Spleen (tissue), 11 donors: ENCODE results near the gene BRSK2. TPM values are rescaled to one million over a fixed set of nuclear protein-coding genes. Genes with fewer than 3 reads are reported as not detected.

Source experiments
- DNase-seq: peaks from one replicate; pipeline ENCODE4 v3.0.0-alpha.2; 2020
- H3K27ac ChIP-seq, 8 donors: fragments of 200-600 bp; sonication (generic) in 7 of 8; 1 replicate in 4 of 8; 2 replicates in 4 of 8; pipeline versions ENCODE4 v1.5.0 to v1.8.0; 2016 to 2021; ENCODE audit warnings: inconsistent platforms in 4 of 8, mild to moderate bottlenecking in 4 of 8, moderate library complexity in 1 of 8
- H3K27me3 ChIP-seq, 7 donors: fragments of 200-600 bp; sonication (generic) in 6 of 7; replicated peaks in 1 of 7; 1 replicate in 4 of 7; 2 replicates in 3 of 7; pipeline versions ENCODE4 v1.5.0 to v1.8.0; 2016 to 2021; ENCODE audit warnings: inconsistent platforms in 3 of 7, mild to moderate bottlenecking in 1 of 7
- H3K36me3 ChIP-seq, 6 donors: fragments of 200-600 bp; sonication (generic) in 5 of 6; 1 replicate in 4 of 6; 2 replicates in 2 of 6; pipeline versions ENCODE4 v1.5.0 to v1.8.0; 2016 to 2021; ENCODE audit warnings: inconsistent platforms in 2 of 6
- H3K4me1 ChIP-seq, 6 donors: fragments of 200-600 bp; sonication (generic) in 5 of 6; 1 replicate in 3 of 6; 2 replicates in 3 of 6; pipeline versions ENCODE4 v1.5.0 to v1.8.0; 2016 to 2021; ENCODE audit warnings: inconsistent platforms in 3 of 6
- H3K4me3 ChIP-seq, 8 donors: fragments of 200-600 bp; sonication (generic) in 7 of 8; 1 replicate in 4 of 8; 2 replicates in 4 of 8; pipeline versions ENCODE4 v1.5.0 to v1.8.0; 2016 to 2021; ENCODE audit warnings: inconsistent platforms in 4 of 8, mild to moderate bottlenecking in 4 of 8, moderate library complexity in 2 of 8
- H3K9me3 ChIP-seq, 8 donors: fragments of 200-600 bp; sonication (generic) in 7 of 8; 1 replicate in 4 of 8; 2 replicates in 4 of 8; pipeline versions ENCODE4 v1.5.0 to v1.8.0; 2016 to 2021; ENCODE audit warnings: inconsistent platforms in 4 of 8
- POLR2A ChIP-seq, 3 donors: fragments of 450-650 bp; IDR thresholded peaks; one replicate each; pipeline ENCODE4 v1.5.1; 2017; ENCODE audit warnings: antibody characterized with exemption in 3 of 3, mild to moderate bottlenecking in 1 of 3
- POLR2AphosphoS5 ChIP-seq, 3 donors: sonication (generic); formaldehyde crosslinking; IDR thresholded peaks; one replicate each; pipeline ENCODE4 v1.5.1; 2017; ENCODE audit warnings: antibody characterized with exemption in 3 of 3
- WGBS, 5 donors: extraction: QIAGEN DNeasy Blood & Tissue Kit in 3 of 5; methylation state at CpG; one replicate each; pipeline versions ENCODE4 v1.1.5 to v1.1.7; 2013 to 2018; 5-methylcytosine and 5-hydroxymethylcytosine counted together
- intact Hi-C: fragments of 100-400 bp; cut with DNase I; formaldehyde crosslinking; loops from one replicate; pipeline ENCODE4 v1.15.0; 2023; ENCODE audit warnings: low total_unique reads
- polyA plus RNA-seq, 3 donors: library from polyadenylated mRNA; stranded (reverse); fragments of 200-250 nt; gene quantifications; one replicate each; pipeline ENCODE4 v1.2.1, GENCODE V29; 2013
- total RNA-seq, 7 donors: library from RNA; depleted of rRNA in 3 of 7; stranded (reverse); fragments of >200 nt in 3 of 7; fragmentation: NEBNext Ultra II Directional in 4 of 7; extraction: Animal tissue kit (Norgen Biotek cat#: 25700) in 4 of 7; gene quantifications; one replicate each; pipeline versions ENCODE4 v1.1.0 to v1.2.1, GENCODE V29; 2016 to 2021
- TF ChIP-seq, protein P1 (sequence below), 11 experiments: fragments of 200-600 bp in 7 of 11; fragments of 450-650 bp in 4 of 11; sonication (generic) in 4 of 11; IDR thresholded peaks in 8 of 11; conservative IDR thresholded peaks in 3 of 11; 1 replicate in 7 of 11; 2 replicates in 4 of 11; pipeline versions ENCODE4 v1.4.0 to v1.8.0; 2016 to 2021; ENCODE audit warnings: antibody characterized with exemption in 11 of 11, inconsistent platforms in 4 of 11, mild to moderate bottlenecking in 1 of 11
- donor health status: healthy with polysubstance abuse.
- donor health status: DM: no; HTN: no; CAD: no; lungs with moderate emphysema.
- donor health status: DM: no; HTN: no; CAD: no.
- donor health status: Bipolar disorder and iron deficiency.
- donor health status: healthy.
- donor health status: DM: no; HTN: no; CAD: no.
- donor health status: DM: yes; HTN: yes; CAD: no.

Gene BRSK2
- total and polyA plus RNA-seq, 10 donors = 0.17 to 1.5 (median 0.42) TPM

DNA sequence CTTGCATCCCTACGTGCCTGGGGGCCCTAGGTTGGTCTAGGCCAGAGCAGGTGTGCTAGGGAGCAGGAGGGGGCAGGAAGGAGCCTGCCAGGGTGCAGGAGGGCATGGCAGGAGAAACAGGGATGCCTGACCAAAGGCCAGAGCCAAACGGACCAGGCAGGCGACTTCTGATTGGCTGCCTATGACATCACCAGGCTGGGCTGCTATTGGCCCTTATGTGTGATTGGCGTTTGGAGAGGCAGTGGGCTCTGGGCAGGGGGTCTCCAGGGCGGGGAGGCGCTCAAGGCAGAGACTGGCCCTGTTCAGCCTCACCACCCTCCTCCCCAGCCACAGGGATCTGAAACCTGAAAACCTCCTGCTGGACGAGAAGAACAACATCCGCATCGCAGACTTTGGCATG, 52.4 kb downstream of the BRSK2 start:
- H3K9me3 ChIP-seq = no peaks in the 10 kb centered on the region
- TF ChIP-seq, protein P1, sequence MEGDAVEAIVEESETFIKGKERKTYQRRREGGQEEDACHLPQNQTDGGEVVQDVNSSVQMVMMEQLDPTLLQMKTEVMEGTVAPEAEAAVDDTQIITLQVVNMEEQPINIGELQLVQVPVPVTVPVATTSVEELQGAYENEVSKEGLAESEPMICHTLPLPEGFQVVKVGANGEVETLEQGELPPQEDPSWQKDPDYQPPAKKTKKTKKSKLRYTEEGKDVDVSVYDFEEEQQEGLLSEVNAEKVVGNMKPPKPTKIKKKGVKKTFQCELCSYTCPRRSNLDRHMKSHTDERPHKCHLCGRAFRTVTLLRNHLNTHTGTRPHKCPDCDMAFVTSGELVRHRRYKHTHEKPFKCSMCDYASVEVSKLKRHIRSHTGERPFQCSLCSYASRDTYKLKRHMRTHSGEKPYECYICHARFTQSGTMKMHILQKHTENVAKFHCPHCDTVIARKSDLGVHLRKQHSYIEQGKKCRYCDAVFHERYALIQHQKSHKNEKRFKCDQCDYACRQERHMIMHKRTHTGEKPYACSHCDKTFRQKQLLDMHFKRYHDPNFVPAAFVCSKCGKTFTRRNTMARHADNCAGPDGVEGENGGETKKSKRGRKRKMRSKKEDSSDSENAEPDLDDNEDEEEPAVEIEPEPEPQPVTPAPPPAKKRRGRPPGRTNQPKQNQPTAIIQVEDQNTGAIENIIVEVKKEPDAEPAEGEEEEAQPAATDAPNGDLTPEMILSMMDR (IDR thresholded peaks at IDR 0.05 in 8 of 11, conservative IDR thresholded peaks at IDR 0.05 in 3 of 11) = no peak
- TF ChIP-seq POLR2A (IDR thresholded peaks at IDR 0.05) (no peak), POLR2AphosphoS5 (IDR thresholded peaks at IDR 0.05) (no peak)
- H3K27ac ChIP-seq = no peak overlapping the region
- intact Hi-C loops = no loop called here
- WGBS, 5 donors = 38 to 63% (median 47%) methylated on average over 5 to 9 of the region's 9 CpGs
- H3K4me3 ChIP-seq = no peak overlapping the region
- DNase-seq = no peak
- H3K36me3 ChIP-seq = no peaks in the 10 kb centered on the region
- peaks cover 0 to 84% (median 4%) of the 10 kb centered on the region in 7 donors for H3K27me3 ChIP-seq
- H3K4me1 ChIP-seq = peaks cover 0 to 16% (median 2%) of the 10 kb centered on the region in 6 donors

DNA sequence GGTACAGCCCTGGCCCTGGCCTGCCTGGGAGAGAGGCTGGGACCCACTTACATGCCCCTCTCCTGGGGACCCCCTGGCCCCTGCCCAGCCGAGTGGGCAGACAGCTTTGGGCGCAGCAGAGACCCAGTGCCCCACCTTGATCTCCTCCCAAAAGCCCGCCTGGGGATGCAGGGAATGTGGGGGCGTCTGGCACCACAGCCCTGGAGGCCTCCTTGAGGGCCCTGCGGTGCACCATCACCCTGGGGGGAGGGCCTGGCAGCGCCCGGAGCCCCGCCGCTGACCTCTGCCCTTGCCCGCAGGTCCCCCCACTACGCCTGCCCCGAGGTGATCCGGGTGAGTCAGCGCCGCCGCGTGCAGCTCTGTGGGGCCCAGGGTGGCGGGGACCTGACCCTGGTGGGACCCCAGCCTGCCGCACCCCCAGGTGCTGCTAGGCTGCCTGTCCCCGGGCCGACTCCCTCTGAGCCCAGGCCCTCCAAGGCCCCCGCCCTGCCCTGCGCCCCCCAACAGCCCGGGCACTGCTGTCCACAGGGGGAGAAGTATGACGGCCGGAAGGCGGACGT, 53.2 kb downstream of the BRSK2 start:
- H3K27me3 ChIP-seq = peaks cover 0 to 85% (median 6%) of the 10 kb centered on the region in 7 donors

DNA sequence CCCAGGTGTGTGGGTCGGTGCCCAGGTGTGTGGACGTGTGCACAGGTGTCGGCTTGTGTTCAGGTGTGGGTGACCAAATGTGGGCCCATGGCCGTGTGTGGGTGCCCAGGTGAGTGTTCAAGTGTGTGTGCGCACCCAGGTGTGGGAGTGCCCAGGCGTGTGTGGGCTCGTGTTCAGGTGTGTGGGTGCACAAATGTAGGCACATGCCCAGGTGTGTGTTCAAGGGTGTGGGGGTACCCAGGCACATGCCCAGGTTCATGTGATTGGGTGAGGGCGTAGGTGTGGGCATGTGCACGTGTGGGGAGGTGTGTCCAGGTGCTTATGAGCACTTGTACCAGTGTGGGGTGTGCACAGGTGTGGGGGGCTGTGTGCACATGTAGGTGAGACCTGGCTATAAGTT, 54.0 kb downstream of the BRSK2 start:
- TF ChIP-seq POLR2A (IDR thresholded peaks at IDR 0.05) (no peak), POLR2AphosphoS5 (IDR thresholded peaks at IDR 0.05) (no peak)
- TF ChIP-seq, protein P1 (IDR thresholded peaks at IDR 0.05 in 8 of 11, conservative IDR thresholded peaks at IDR 0.05 in 3 of 11) = no peak
- Histone ChIP-seq H3K27me3 (peaks cover 0 to 85% (median 13%) of the 10 kb centered on the region in 7 donors), H3K36me3 (no peaks in the 10 kb centered on the region), H3K4me1 (peaks cover 0 to 7% (median 4%) of the 10 kb centered on the region in 6 donors), H3K27ac (no peak overlapping the region), H3K4me3 (no peak overlapping the region), H3K9me3 (no peaks in the 10 kb centered on the region)
- DNase-seq = no peak
- 75 to 85% (median 83%) methylated on average over 7 to 9 of the region's 9 CpGs for WGBS, 5 donors
- intact Hi-C loops = no loop called here

More for the DNA sequence above, 53.2 kb downstream of the BRSK2 start:
- Histone ChIP-seq H3K4me3 (no peak overlapping the region), H3K4me1 (peaks cover 0 to 9% (median 0%) of the 10 kb centered on the region in 6 donors), H3K27ac (no peak overlapping the region), H3K9me3 (no peaks in the 10 kb centered on the region), H3K36me3 (no peaks in the 10 kb centered on the region)
- no peak for DNase-seq
- TF ChIP-seq POLR2A (IDR thresholded peaks at IDR 0.05) = no peak
- TF ChIP-seq POLR2AphosphoS5 (IDR thresholded peaks at IDR 0.05) = no peak
- TF ChIP-seq, protein P1 (IDR thresholded peaks at IDR 0.05 in 8 of 11, conservative IDR thresholded peaks at IDR 0.05 in 3 of 11) = no peak
- intact Hi-C loops = no loop called here
- 82 to 95% (median 86%) methylated on average over 4 to 28 of the region's 28 CpGs for WGBS, 5 donors

DNA sequence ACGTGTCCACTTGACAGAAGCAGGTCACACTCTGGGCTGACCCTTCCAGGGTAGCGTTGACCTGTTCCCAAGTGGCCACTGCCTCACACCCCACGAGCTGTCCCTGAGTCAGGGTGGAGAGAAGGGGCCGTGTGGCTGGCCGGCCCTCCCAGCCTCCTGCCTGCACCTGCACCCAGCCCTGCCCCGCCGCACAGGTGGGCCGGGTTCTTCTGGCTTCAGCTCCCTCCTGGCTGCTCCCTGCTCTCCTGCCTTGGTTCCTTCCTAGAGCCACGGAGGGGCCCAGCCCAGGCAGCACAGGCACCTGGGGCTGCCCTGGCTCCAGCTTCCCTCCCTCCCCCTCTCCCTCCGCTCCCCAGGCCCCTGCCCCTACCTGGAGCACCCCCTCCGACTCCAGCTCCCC, 54.6 kb downstream of the BRSK2 start:
- intact Hi-C loops = no loop called here
- no peak for DNase-seq

More for the DNA sequence above, 54.6 kb downstream of the BRSK2 start:
- TF ChIP-seq POLR2AphosphoS5 (IDR thresholded peaks at IDR 0.05) = no peak
- TF ChIP-seq POLR2A (IDR thresholded peaks at IDR 0.05) = no peak
- TF ChIP-seq, protein P1 (IDR thresholded peaks at IDR 0.05 in 8 of 11, conservative IDR thresholded peaks at IDR 0.05 in 3 of 11) = no peak
- Histone ChIP-seq H3K4me1 (peaks cover 0 to 9% (median 7%) of the 10 kb centered on the region in 6 donors), H3K9me3 (no peaks in the 10 kb centered on the region), H3K36me3 (no peaks in the 10 kb centered on the region), H3K27me3 (peaks cover 0 to 85% (median 17%) of the 10 kb centered on the region in 7 donors), H3K27ac (no peak overlapping the region), H3K4me3 (no peak overlapping the region)
- 69 to 80% (median 77%) methylated on average over 9 to 11 of the region's 11 CpGs for WGBS, 5 donors
